GM12892 (cell line): ENCODE data around the gene CD40.

Experiments
- POLR2A ChIP-seq: IDR thresholded peaks from 2 replicates; pipeline ENCODE4 v1.6.1; 2011; ENCODE audit warnings: low read depth, low read length, control low read depth
- POLR2AphosphoS5 ChIP-seq: IDR thresholded peaks from 2 replicates; pipeline ENCODE4 v1.6.1; 2011; ENCODE audit warnings: low read depth, low read length, control low read depth

- no peak for TF ChIP-seq POLR2A
- TF ChIP-seq POLR2AphosphoS5: no peak
Observed at GRCh38 chr20:46101957-46102356, 16.2 kb upstream of the CD40 start.
